Measurements from ENCODE around the gene KCTD11. TPM values are rescaled to one million over a fixed set of nuclear protein-coding genes. Genes with fewer than 3 reads are reported as not detected.

The KCTD11 gene
- total and polyA plus RNA-seq, 2 experiments from 2014 or later: 2.2 to 7.7 TPM

GRCh38 chr17:7327501-7327900, 24.5 kb upstream of the KCTD11 start:
- no peak overlapping the region for H3K27ac Mint-ChIP-seq
- no peaks in the 10 kb centered on the region for H3K9me3 Mint-ChIP-seq
- Histone ChIP-seq H3K36me3 (ENCODE audit: insufficient read depth) (peaks cover 11% of the 10 kb centered on the region; the same call in 1 of the 2 replicates), H3K4me2 (no peak overlapping the region; the same call in 1 of the 2 replicates), H3K79me2 (replicated peaks; ENCODE audit: insufficient read depth) (peaks cover 14% of the 10 kb centered on the region), H3K27me3 (ENCODE audit: insufficient read depth) (no peaks in the 10 kb centered on the region), H3K4me1 (ENCODE audit: insufficient read depth) (peaks cover 10% of the 10 kb centered on the region), H3K27ac (ENCODE audit: low read depth) (no peak overlapping the region), H3K4me3 (no peak overlapping the region), H3K9me2 (ENCODE audit: insufficient read depth) (no peaks in the 10 kb centered on the region), H4K20me1 (replicated peaks; ENCODE audit: insufficient read depth) (no peaks in the 10 kb centered on the region), H3F3A (replicated peaks; ENCODE audit: low read depth) (peaks cover 30% of the 10 kb centered on the region), H2AFZ (no peak overlapping the region)
- H3K4me3 Mint-ChIP-seq: peak overlapping the region; percentile 46; the same call in 1 of the 3 replicates
- peaks cover 7% of the 10 kb centered on the region for H3K27me3 Mint-ChIP-seq (ENCODE audit: insufficient read depth, low read depth, poor library complexity)
- peaks cover 18% of the 10 kb centered on the region for H3K4me1 Mint-ChIP-seq
- ATAC-seq: no peak
- TF ChIP-seq POLR2AphosphoS5 (IDR thresholded peaks at IDR 0.05; ENCODE audit: low read depth): no peak
- TF ChIP-seq CTCF (conservative IDR thresholded peaks at IDR 0.05; ENCODE audit: low read depth in 2 of 2): no peak
- no peak for TF ChIP-seq EZH2phosphoT487 (IDR thresholded peaks at IDR 0.05; ENCODE audit: unreplicated experiment)
- TF ChIP-seq REST (IDR thresholded peaks at IDR 0.05; ENCODE audit: unreplicated experiment): no peak
- TF ChIP-seq JUNB (IDR thresholded peaks at IDR 0.05; ENCODE audit: unreplicated experiment): no peak
- TF ChIP-seq EZH2 (IDR thresholded peaks at IDR 0.05; ENCODE audit: low read depth, unreplicated experiment): no peak
- TF ChIP-seq NANOG (IDR thresholded peaks at IDR 0.05; ENCODE audit: borderline replicate concordance): no peak
- DNase-seq (ENCODE audit: low spot score): no peak
- H3K36me3 Mint-ChIP-seq (ENCODE audit: low read depth): peaks cover 36% of the 10 kb centered on the region

GRCh38 chr17:7328009-7328408, 24.0 kb upstream of the KCTD11 start:
- Histone ChIP-seq H4K20me1 (replicated peaks; ENCODE audit: insufficient read depth) (no peaks in the 10 kb centered on the region), H3K79me2 (replicated peaks; ENCODE audit: insufficient read depth) (peaks cover 14% of the 10 kb centered on the region), H3K9me2 (ENCODE audit: insufficient read depth) (no peaks in the 10 kb centered on the region), H3K36me3 (ENCODE audit: insufficient read depth) (peaks cover 6% of the 10 kb centered on the region; the same call in 1 of the 2 replicates), H3K27me3 (ENCODE audit: insufficient read depth) (no peaks in the 10 kb centered on the region), H2AFZ (no peak overlapping the region), H3F3A (replicated peaks; ENCODE audit: low read depth) (peaks cover 30% of the 10 kb centered on the region), H3K4me3 (peak overlapping the region; percentile 70), H3K4me1 (ENCODE audit: insufficient read depth) (peaks cover 10% of the 10 kb centered on the region), H3K4me2 (peak overlapping the region; percentile 99), H3K27ac (ENCODE audit: low read depth) (no peak overlapping the region)
- peaks cover 31% of the 10 kb centered on the region for H3K36me3 Mint-ChIP-seq (ENCODE audit: low read depth)
- peak overlapping the region; percentile 99 for H3K4me3 Mint-ChIP-seq
- H3K4me1 Mint-ChIP-seq: peaks cover 22% of the 10 kb centered on the region
- DNase-seq (ENCODE audit: low spot score) (no peak), ATAC-seq (no peak)
- peak overlapping the region; percentile 25; the same call in 1 of the 2 replicates for H3K27ac Mint-ChIP-seq
- no peaks in the 10 kb centered on the region for H3K9me3 Mint-ChIP-seq
- peaks cover 7% of the 10 kb centered on the region for H3K27me3 Mint-ChIP-seq (ENCODE audit: insufficient read depth, low read depth, poor library complexity)
- TF ChIP-seq ETS1 (IDR thresholded peaks at IDR 0.05) (no peak), REST (IDR thresholded peaks at IDR 0.05; ENCODE audit: unreplicated experiment) (no peak), ZNF114 (CRISPR knock-in tag; IDR thresholded peaks at IDR 0.05) (no peak), NANOG (IDR thresholded peaks at IDR 0.05; ENCODE audit: borderline replicate concordance) (no peak), ZNF331 (CRISPR knock-in tag; IDR thresholded peaks at IDR 0.05; ENCODE audit: low read depth) (no peak), CTCF (conservative IDR thresholded peaks at IDR 0.05; ENCODE audit: low read depth in 2 of 2) (no peak), STAT1 (IDR thresholded peaks at IDR 0.05; ENCODE audit: unreplicated experiment) (no peak), JUNB (IDR thresholded peaks at IDR 0.05; ENCODE audit: unreplicated experiment) (no peak)
